DMS53 treated with DMSO at 0.1 percent for 48 hours (cell line): Measurements from ENCODE around the gene ELN.

Experiments used
- DNase-seq: peaks from one replicate; lab custom pipeline; 2025; ENCODE audit not compliant: unreplicated experiment; lab: John Stamatoyannopoulos, UW

The ELN gene

GRCh38 chr7:74092321-74092963 lies 64.5 kb downstream of the ELN start:
- no peak for DNase-seq

- no peak for DNase-seq
Observed at GRCh38 chr7:74092964-74093471, 65.0 kb downstream of the ELN start.

- DNase-seq, result no peak
Observed at GRCh38 chr7:74093671-74094223, 65.8 kb downstream of the ELN start.

DNA sequence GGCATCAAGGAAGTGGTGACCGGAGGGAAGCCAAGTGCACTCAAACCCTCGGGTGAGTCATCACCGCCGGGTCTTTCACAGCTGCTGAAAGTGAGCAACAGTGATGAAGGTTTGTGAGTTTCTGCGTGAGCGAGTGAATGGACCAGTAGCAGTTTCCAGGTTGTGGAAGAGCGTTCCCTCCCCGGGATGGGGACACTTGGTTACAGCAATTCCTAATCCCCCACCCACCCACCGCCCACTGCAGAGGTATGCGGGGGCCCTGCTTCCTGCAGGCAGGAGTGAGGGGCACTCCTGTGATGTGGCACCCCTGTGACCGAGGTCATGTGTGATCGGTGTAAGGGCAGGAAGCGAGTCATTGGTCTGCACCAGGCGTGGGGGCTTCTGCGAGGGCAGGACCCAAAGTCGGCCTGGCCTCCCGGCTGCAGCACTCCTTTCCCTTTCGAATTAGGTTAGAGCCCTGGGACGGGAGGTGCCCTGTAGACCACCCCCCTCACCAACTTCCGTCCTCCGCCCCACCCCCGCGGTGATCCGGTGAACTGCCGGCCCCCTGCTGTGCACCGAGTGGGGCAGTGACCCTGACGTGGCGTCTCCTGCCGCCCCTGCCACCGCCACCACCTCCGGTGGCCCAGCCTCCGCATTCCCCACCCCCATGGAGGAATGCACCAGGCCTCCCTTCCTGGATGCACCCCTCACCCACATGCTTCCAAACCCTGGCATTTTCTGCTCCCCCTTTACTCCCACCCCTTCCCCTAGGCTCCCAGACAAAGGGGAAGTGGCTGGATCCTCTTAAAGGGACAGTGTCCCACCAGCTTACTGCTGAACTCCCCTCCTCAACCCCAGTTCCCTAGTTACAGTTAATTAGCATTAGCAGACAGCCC lies 66.5 kb downstream of the ELN start:
- DNase-seq, result peak; percentile 90

DNA sequence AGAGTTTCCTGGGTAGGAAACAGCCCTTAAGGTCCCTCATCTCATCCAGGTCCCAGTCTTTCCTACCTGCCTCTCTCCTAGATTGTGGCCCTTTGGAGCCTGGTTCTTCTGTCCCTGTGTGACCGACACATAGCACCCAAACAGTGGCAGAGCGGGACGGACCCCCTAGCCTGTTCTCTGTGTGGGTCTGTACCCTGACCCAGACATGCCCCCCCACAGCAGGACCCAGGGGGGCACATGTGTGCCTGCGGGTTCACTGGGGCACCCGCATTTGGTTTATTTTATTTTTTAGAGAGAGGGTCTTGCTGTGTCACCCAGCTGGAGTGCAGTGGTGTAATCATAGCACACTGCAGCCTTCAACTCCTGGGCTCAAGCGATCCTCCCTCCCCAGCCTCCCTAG lies 67.2 kb downstream of the ELN start:
- DNase-seq, result no peak

DNA sequence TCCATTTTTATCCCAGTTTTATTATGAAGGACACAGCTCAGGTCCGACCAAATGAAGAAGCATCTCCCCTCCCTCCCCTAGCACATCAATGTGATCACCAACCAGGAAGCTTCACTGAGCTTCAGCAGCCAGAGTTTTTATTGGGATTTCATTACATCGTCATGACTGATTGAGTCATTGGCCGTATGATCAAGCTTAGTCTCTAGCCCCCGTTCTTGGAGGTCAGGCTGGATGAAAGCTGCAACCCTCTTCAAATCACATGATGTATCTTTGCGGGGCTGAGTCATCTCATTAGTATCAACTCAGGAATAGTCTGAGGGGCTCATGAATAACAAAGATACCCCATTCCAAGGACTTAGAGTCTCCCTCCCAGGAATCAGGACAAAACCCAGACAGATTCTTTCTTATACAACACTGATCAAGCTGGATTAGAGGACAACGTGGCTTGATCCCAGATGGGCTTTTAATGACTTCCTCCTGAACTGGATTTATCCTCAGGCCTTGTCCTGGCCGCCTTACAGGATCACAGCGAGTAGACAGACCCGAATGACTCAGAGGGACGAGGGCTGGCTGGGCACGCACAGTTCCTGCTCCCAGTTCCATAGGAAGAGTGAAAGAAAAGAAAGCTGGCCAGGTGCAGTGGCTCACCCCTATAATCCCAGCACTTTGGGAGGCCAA lies 70.1 kb downstream of the ELN start:
- no peak for DNase-seq

GRCh38 chr7:74099031-74099430 lies 71.1 kb downstream of the ELN start:
- no peak for DNase-seq

GRCh38 chr7:74101061-74101681 lies 73.2 kb downstream of the ELN start:
- DNase-seq, result no peak

- no peak for DNase-seq
Observed at GRCh38 chr7:74103219-74103772, 75.3 kb downstream of the ELN start.

DNA sequence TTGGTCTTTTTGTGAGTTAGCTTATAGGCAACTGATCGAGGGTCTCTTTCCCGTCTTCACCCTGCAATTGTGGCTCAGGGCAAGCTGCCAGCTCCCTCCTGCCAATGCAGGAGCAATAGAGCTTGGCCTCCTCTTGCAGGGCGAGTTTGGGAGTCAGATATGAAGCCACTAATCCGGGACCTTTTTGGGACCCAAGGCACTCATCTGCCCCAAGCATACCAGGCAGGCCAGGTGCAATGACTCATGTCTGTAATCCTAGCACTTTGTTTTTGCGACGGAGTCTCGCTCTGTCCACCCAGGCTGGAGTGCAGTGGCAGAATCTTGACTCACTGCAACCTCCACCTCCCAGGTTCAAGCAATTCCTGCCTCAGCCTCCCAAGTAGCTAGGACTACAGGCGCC lies 76.7 kb downstream of the ELN start:
- no peak for DNase-seq

DNA sequence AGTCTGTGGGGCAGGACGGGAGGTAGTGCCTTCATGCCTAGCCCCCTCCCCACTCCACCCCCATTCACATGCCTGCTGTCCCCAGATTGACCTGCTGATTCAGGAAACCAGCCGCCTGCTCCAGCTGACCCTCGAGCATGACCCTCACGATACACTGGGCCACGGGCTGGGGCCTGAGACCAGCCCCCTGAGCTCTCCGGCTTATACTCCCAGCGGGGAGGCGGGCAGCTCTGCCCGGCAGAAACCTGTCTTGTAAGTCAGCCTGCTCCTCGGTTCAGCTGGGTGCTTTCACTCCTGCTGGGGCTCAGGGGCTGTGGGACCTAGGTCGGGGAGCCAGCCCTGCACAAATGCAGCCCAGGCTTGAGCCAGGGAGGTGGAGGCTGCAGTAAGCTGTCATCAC lies 78.0 kb downstream of the ELN start:
- no peak for DNase-seq

DNA sequence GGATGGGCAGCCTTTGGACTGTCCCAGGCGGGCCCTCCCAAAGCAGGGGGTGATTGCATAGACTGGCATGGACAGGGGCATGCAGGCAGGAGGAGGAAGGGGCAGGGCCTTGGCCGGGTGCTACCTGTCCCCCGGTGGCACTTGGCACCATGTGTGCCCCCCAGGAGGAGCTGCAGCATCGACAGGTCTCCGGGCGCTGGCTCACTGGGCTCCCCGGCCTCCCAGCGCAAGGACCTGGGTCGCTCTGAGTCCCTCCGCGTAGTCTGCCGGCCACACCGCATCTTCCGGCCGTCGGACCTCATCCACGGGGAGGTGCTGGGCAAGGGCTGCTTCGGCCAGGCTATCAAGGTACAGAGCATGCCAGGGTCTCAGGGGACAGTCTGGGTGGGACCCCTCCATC lies 78.9 kb downstream of the ELN start:
- DNase-seq, result no peak

GRCh38 chr7:74115326-74115725 lies 87.4 kb downstream of the ELN start:
- no peak for DNase-seq

DNA sequence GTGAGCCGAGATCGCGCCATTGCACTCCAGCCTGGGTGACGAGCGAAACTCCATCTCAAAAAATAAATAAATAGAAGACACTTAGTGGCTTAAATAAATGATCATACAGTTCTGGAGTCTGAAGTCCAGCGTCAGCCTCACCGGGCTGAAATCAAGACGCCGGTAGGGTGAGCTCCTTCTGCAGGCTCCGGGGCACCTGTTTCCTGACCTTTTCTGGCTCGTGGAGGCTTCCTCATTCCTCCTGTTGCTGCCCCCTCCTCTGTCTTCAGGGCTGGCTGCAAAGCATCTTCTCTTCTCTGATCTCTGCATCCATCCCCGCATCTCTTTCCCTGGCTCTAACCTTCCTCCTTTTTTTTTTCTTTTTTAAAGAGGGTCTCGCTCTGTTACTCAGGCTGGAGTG lies 88.4 kb downstream of the ELN start:
- DNase-seq, result no peak
